Spleen (tissue), 11 donors: ENCODE measurements around the gene WWC1. TPM values are rescaled to one million over a fixed set of nuclear protein-coding genes. Genes with fewer than 3 reads are reported as not detected.

Experiments used
- DNase-seq: peaks from one replicate; pipeline ENCODE4 v3.0.0-alpha.2; 2020
- H3K27ac ChIP-seq, 8 donors: fragments of 200-600 bp; sonication (generic) in 7 of 8; 1 replicate in 4 of 8; 2 replicates in 4 of 8; pipeline versions ENCODE4 v1.5.0 to v1.8.0; 2016 to 2021; ENCODE audit warnings: inconsistent platforms in 4 of 8, mild to moderate bottlenecking in 4 of 8, moderate library complexity in 1 of 8
- H3K27me3 ChIP-seq, 7 donors: fragments of 200-600 bp; sonication (generic) in 6 of 7; replicated peaks in 1 of 7; 1 replicate in 4 of 7; 2 replicates in 3 of 7; pipeline versions ENCODE4 v1.5.0 to v1.8.0; 2016 to 2021; ENCODE audit warnings: inconsistent platforms in 3 of 7, mild to moderate bottlenecking in 1 of 7
- H3K36me3 ChIP-seq, 6 donors: fragments of 200-600 bp; sonication (generic) in 5 of 6; 1 replicate in 4 of 6; 2 replicates in 2 of 6; pipeline versions ENCODE4 v1.5.0 to v1.8.0; 2016 to 2021; ENCODE audit warnings: inconsistent platforms in 2 of 6
- H3K4me1 ChIP-seq, 6 donors: fragments of 200-600 bp; sonication (generic) in 5 of 6; 1 replicate in 3 of 6; 2 replicates in 3 of 6; pipeline versions ENCODE4 v1.5.0 to v1.8.0; 2016 to 2021; ENCODE audit warnings: inconsistent platforms in 3 of 6
- H3K4me3 ChIP-seq, 8 donors: fragments of 200-600 bp; sonication (generic) in 7 of 8; 1 replicate in 4 of 8; 2 replicates in 4 of 8; pipeline versions ENCODE4 v1.5.0 to v1.8.0; 2016 to 2021; ENCODE audit warnings: inconsistent platforms in 4 of 8, mild to moderate bottlenecking in 4 of 8, moderate library complexity in 2 of 8
- H3K9me3 ChIP-seq, 8 donors: fragments of 200-600 bp; sonication (generic) in 7 of 8; 1 replicate in 4 of 8; 2 replicates in 4 of 8; pipeline versions ENCODE4 v1.5.0 to v1.8.0; 2016 to 2021; ENCODE audit warnings: inconsistent platforms in 4 of 8
- POLR2A ChIP-seq, 3 donors: fragments of 450-650 bp; IDR thresholded peaks; one replicate each; pipeline ENCODE4 v1.5.1; 2017; ENCODE audit warnings: antibody characterized with exemption in 3 of 3, mild to moderate bottlenecking in 1 of 3
- POLR2AphosphoS5 ChIP-seq, 3 donors: sonication (generic); formaldehyde crosslinking; IDR thresholded peaks; one replicate each; pipeline ENCODE4 v1.5.1; 2017; ENCODE audit warnings: antibody characterized with exemption in 3 of 3
- WGBS, 5 donors: extraction: QIAGEN DNeasy Blood & Tissue Kit in 3 of 5; methylation state at CpG; one replicate each; pipeline versions ENCODE4 v1.1.5 to v1.1.7; 2013 to 2018; 5-methylcytosine and 5-hydroxymethylcytosine counted together
- intact Hi-C: fragments of 100-400 bp; cut with DNase I; formaldehyde crosslinking; loops from one replicate; pipeline ENCODE4 v1.15.0; 2023; ENCODE audit warnings: low total_unique reads
- polyA plus RNA-seq, 3 donors: library from polyadenylated mRNA; stranded (reverse); fragments of 200-250 nt; gene quantifications; one replicate each; pipeline ENCODE4 v1.2.1, GENCODE V29; 2013
- total RNA-seq, 7 donors: library from RNA; depleted of rRNA in 3 of 7; stranded (reverse); fragments of >200 nt in 3 of 7; fragmentation: NEBNext Ultra II Directional in 4 of 7; extraction: Animal tissue kit (Norgen Biotek cat#: 25700) in 4 of 7; gene quantifications; one replicate each; pipeline versions ENCODE4 v1.1.0 to v1.2.1, GENCODE V29; 2016 to 2021
- TF ChIP-seq, protein P1 (sequence below), 11 experiments: fragments of 200-600 bp in 7 of 11; fragments of 450-650 bp in 4 of 11; sonication (generic) in 4 of 11; IDR thresholded peaks in 8 of 11; conservative IDR thresholded peaks in 3 of 11; 1 replicate in 7 of 11; 2 replicates in 4 of 11; pipeline versions ENCODE4 v1.4.0 to v1.8.0; 2016 to 2021; ENCODE audit warnings: antibody characterized with exemption in 11 of 11, inconsistent platforms in 4 of 11, mild to moderate bottlenecking in 1 of 11
- donor health status: healthy with polysubstance abuse.
- donor health status: DM: no; HTN: no; CAD: no; lungs with moderate emphysema.
- donor health status: DM: no; HTN: no; CAD: no.
- donor health status: Bipolar disorder and iron deficiency.
- donor health status: healthy.
- donor health status: DM: no; HTN: no; CAD: no.
- donor health status: DM: yes; HTN: yes; CAD: no.

The WWC1 gene
- total and polyA plus RNA-seq, 10 donors, result 0.60 to 5.4 (median 1.3) TPM

DNA sequence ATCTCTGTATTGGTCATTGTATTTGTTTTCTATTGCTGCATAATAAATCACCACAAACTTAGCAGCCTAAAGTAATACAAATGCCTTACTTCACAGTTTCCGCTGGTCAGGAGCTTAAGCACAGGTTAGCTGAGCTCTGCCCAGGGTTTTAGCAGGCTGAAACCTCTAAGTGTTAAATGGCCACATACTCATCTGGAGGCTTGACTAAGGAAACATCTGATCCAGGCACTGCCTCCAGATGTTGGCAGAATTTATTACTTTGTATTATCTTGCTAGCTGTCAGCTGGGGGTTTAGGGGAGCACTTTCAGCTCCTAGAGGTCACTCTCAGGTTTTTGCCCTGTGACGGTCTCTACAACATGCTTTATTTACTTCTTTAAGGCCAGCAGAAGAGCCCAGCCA, 171.6 kb downstream of the WWC1 start:
- Histone ChIP-seq H3K4me1 (no peaks in the 10 kb centered on the region), H3K36me3 (no peaks in the 10 kb centered on the region), H3K9me3 (peaks cover 0 to 3% (median 0%) of the 10 kb centered on the region in 8 donors), H3K4me3 (no peak overlapping the region), H3K27ac (no peak overlapping the region), H3K27me3 (no peaks in the 10 kb centered on the region)
- intact Hi-C loops, result no loop called here
- WGBS, 5 donors, result 86 to 96% (median 94%) methylated on average over 2 of the region's 2 CpGs
- TF ChIP-seq POLR2A (IDR thresholded peaks at IDR 0.05), result no peak
- no peak for TF ChIP-seq POLR2AphosphoS5 (IDR thresholded peaks at IDR 0.05)
- TF ChIP-seq, protein P1, sequence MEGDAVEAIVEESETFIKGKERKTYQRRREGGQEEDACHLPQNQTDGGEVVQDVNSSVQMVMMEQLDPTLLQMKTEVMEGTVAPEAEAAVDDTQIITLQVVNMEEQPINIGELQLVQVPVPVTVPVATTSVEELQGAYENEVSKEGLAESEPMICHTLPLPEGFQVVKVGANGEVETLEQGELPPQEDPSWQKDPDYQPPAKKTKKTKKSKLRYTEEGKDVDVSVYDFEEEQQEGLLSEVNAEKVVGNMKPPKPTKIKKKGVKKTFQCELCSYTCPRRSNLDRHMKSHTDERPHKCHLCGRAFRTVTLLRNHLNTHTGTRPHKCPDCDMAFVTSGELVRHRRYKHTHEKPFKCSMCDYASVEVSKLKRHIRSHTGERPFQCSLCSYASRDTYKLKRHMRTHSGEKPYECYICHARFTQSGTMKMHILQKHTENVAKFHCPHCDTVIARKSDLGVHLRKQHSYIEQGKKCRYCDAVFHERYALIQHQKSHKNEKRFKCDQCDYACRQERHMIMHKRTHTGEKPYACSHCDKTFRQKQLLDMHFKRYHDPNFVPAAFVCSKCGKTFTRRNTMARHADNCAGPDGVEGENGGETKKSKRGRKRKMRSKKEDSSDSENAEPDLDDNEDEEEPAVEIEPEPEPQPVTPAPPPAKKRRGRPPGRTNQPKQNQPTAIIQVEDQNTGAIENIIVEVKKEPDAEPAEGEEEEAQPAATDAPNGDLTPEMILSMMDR (IDR thresholded peaks at IDR 0.05 in 8 of 11, conservative IDR thresholded peaks at IDR 0.05 in 3 of 11), result no peak
- no peak for DNase-seq

DNA sequence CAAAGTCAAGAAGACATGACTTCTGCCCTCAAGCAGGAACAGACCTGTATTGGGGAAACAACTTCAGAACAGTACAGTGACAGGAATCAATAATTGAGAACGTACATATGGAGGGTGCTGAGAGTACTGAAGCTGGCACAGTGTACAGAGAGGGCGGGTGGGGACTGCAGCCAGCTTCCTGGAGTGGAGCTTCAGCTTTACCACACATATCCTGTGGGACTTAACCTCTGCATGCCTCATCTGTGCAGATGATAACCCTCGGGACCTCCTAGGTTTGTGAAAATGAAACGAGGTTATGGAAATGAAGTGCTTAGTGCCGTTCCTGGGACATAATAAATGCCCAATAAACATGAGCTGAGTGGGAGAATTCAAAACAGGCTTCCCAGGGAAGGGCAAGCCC, 172.8 kb downstream of the WWC1 start:
- intact Hi-C loops, result no loop called here
- Histone ChIP-seq H3K27me3 (no peaks in the 10 kb centered on the region), H3K27ac (no peak overlapping the region), H3K36me3 (no peaks in the 10 kb centered on the region), H3K4me1 (no peaks in the 10 kb centered on the region), H3K9me3 (no peaks in the 10 kb centered on the region), H3K4me3 (no peak overlapping the region)
- WGBS, 5 donors, result 18 to 33% (median 27%) methylated on average over 5 of the region's 5 CpGs
- no peak for DNase-seq
- TF ChIP-seq, protein P1 (IDR thresholded peaks at IDR 0.05 in 8 of 11, conservative IDR thresholded peaks at IDR 0.05 in 3 of 11), result no peak
- TF ChIP-seq POLR2AphosphoS5 (IDR thresholded peaks at IDR 0.05) (no peak), POLR2A (IDR thresholded peaks at IDR 0.05) (no peak)

DNA sequence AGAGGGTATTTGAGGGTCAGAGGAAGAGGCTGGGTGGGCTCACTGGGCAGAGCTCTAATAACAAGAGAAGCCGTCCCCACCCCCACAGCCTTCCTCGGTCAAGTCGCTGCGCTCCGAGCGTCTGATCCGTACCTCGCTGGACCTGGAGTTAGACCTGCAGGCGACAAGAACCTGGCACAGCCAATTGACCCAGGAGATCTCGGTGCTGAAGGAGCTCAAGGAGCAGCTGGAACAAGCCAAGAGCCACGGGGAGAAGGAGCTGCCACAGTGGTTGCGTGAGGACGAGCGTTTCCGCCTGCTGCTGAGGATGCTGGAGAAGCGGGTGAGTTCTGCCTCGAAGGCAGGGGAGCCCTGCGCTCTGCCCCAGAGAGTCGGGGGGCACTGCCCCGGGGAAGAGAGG, 173.2 kb downstream of the WWC1 start:
- intact Hi-C loops, result no loop called here
- 85 to 94% (median 91%) methylated on average over 20 of the region's 20 CpGs for WGBS, 5 donors
- Histone ChIP-seq H3K36me3 (no peaks in the 10 kb centered on the region), H3K4me3 (no peak overlapping the region), H3K9me3 (no peaks in the 10 kb centered on the region), H3K27me3 (no peaks in the 10 kb centered on the region), H3K27ac (no peak overlapping the region), H3K4me1 (no peaks in the 10 kb centered on the region)
- DNase-seq, result peak; percentile 61
- TF ChIP-seq POLR2A (IDR thresholded peaks at IDR 0.05) (no peak), POLR2AphosphoS5 (IDR thresholded peaks at IDR 0.05) (no peak)
- TF ChIP-seq, protein P1 (IDR thresholded peaks at IDR 0.05 in 8 of 11, conservative IDR thresholded peaks at IDR 0.05 in 3 of 11), result no peak

DNA sequence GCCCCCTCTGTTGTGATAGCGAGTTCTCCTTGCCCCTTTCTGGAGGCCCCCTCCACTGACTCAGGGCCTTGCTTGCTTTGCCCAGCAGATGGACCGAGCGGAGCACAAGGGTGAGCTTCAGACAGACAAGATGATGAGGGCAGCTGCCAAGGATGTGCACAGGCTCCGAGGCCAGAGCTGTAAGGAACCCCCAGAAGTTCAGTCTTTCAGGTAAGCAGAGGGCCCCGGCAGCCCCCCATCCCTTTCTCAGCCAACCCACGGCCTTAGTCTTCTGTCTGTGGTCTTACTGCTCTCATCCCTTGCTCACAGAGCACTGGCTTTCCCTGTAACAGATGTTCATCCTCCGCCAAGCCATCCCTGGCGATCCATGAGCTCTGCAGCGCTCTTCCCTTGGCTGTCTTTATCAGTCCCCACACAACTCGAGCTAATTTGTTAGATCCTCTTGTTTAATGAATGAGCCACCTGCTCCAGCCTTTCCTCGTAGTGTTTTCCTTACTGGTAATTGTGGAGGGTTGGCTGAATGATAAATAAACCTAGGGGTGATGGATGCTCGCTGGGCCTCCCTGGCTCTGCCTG, 176.4 kb downstream of the WWC1 start:
- H3K27ac ChIP-seq, result no peak overlapping the region
- H3K27me3 ChIP-seq, result no peaks in the 10 kb centered on the region
- no peak for TF ChIP-seq POLR2A (IDR thresholded peaks at IDR 0.05)
- TF ChIP-seq POLR2AphosphoS5 (IDR thresholded peaks at IDR 0.05), result no peak
- TF ChIP-seq, protein P1 (IDR thresholded peaks at IDR 0.05 in 8 of 11, conservative IDR thresholded peaks at IDR 0.05 in 3 of 11), result no peak
- no peaks in the 10 kb centered on the region for H3K36me3 ChIP-seq
- no peaks in the 10 kb centered on the region for H3K9me3 ChIP-seq
- no peak overlapping the region for H3K4me3 ChIP-seq
- intact Hi-C loops, result no loop called here
- peak; percentile 54 for DNase-seq
- no peaks in the 10 kb centered on the region for H3K4me1 ChIP-seq
- WGBS, 5 donors, result 73 to 89% (median 80%) methylated on average over 11 to 12 of the region's 12 CpGs
